ENCODE data around the gene OR2B2.

DNA sequence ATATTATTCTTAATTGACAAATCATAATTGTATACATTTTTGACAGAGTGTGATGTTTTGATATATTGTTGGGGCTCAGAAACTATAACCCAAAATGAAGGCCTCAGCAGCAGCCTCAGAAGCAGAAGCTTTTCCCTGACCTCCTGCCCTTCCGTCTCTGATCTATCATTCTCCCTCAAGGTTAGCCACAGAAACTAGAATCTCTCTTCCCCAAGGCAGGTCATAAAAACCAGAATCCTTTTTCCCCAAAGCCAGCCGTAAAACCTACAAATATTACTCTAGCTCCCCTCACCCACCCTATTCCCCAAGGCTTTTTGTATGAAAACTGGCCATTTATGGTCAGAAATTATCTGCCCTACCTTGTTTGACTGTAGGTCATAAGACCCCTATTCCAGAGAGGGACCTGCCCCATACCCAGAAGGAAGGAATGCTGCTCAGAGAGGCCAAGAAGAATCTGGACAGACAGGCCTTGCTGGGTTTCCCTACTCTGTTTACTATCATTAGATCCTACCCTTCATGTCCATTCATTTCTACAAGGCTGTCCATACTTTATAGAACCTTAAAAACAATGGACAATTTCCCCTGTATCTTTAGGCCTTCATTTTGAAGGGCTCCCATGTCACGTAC lies 14.5 kb downstream of the OR2B2 start:
- TF ChIP-seq MAZ (IDR thresholded peaks at IDR 0.05; ENCODE audit: borderline replicate concordance, low read depth, low read length) (no peak), CTCF (conservative IDR thresholded peaks at IDR 0.05; ENCODE audit: low read depth, low read length) (no peak), SMC3 (IDR thresholded peaks at IDR 0.05; ENCODE audit: low read depth, low read length) (no peak), BHLHE40 (IDR thresholded peaks at IDR 0.05; ENCODE audit: low read depth, low read length) (no peak), RCOR1 (IDR thresholded peaks at IDR 0.05; ENCODE audit: insufficient replicate concordance, low read length) (no peak), POLR2A (IDR thresholded peaks at IDR 0.05; ENCODE audit: low read depth, low read length) (no peak), RFX5 (IDR thresholded peaks at IDR 0.05; ENCODE audit: low read depth, low read length) (no peak), RAD21 (IDR thresholded peaks at IDR 0.05; ENCODE audit: low read length) (no peak), CEBPB (IDR thresholded peaks at IDR 0.05; ENCODE audit: low read depth, low read length) (no peak), FOS (IDR thresholded peaks at IDR 0.05; ENCODE audit: low read depth, low read length) (no peak)
- TF ChIP-seq, protein P1, sequence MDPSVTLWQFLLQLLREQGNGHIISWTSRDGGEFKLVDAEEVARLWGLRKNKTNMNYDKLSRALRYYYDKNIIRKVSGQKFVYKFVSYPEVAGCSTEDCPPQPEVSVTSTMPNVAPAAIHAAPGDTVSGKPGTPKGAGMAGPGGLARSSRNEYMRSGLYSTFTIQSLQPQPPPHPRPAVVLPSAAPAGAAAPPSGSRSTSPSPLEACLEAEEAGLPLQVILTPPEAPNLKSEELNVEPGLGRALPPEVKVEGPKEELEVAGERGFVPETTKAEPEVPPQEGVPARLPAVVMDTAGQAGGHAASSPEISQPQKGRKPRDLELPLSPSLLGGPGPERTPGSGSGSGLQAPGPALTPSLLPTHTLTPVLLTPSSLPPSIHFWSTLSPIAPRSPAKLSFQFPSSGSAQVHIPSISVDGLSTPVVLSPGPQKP (IDR thresholded peaks at IDR 0.05; ENCODE audit: borderline replicate concordance, low read depth, low read length): no peak
- TF ChIP-seq, protein P2, sequence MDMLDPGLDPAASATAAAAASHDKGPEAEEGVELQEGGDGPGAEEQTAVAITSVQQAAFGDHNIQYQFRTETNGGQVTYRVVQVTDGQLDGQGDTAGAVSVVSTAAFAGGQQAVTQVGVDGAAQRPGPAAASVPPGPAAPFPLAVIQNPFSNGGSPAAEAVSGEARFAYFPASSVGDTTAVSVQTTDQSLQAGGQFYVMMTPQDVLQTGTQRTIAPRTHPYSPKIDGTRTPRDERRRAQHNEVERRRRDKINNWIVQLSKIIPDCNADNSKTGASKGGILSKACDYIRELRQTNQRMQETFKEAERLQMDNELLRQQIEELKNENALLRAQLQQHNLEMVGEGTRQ (IDR thresholded peaks at IDR 0.05; ENCODE audit: low read depth, low read length): no peak

Data from IMR-90 (cell line).